Muscle of arm (tissue), 14 donors: ENCODE data around the gene OR4X1. TPM values are rescaled to one million over a fixed set of nuclear protein-coding genes. Genes with fewer than 3 reads are reported as not detected.
"Not testable (repeated sequence)": the region's sequence is repeated elsewhere in the genome, so short reads cannot be mapped to it uniquely, and the experiment has no call there.

Experiments used
- DNase-seq: peaks from one replicate; pipeline ENCODE4 v3.0.0-alpha.2; 2013
- long read RNA-seq, 11 donors: transcript quantifications; one replicate each; lab custom pipeline, GENCODE V29; 2026
- polyA plus RNA-seq, 12 donors: library from polyadenylated mRNA; unstranded; fragments of 120-200 nt; gene quantifications; one replicate each; pipeline ENCODE4 v1.2.1, GENCODE V29; 2013; ENCODE audit not compliant: insufficient read length in 12 of 12

OR4X1 gene, protein sequence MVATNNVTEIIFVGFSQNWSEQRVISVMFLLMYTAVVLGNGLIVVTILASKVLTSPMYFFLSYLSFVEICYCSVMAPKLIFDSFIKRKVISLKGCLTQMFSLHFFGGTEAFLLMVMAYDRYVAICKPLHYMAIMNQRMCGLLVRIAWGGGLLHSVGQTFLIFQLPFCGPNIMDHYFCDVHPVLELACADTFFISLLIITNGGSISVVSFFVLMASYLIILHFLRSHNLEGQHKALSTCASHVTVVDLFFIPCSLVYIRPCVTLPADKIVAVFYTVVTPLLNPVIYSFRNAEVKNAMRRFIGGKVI
- polyA plus RNA-seq: not detected
- long read RNA-seq, donor 1: 0 reads
- long read RNA-seq, donor 2: 0 reads
- long read RNA-seq, donor 3: 0 reads
- long read RNA-seq, donor 4: 0 reads
- long read RNA-seq, donor 5: 0 reads
- long read RNA-seq, donor 6: 0 reads
- long read RNA-seq, donor 7: 0 reads
- long read RNA-seq, donor 8: 0 reads
- long read RNA-seq, donor 9: 0 reads
- long read RNA-seq, donor 10: 0 reads
- long read RNA-seq, donor 11: 0 reads

DNA sequence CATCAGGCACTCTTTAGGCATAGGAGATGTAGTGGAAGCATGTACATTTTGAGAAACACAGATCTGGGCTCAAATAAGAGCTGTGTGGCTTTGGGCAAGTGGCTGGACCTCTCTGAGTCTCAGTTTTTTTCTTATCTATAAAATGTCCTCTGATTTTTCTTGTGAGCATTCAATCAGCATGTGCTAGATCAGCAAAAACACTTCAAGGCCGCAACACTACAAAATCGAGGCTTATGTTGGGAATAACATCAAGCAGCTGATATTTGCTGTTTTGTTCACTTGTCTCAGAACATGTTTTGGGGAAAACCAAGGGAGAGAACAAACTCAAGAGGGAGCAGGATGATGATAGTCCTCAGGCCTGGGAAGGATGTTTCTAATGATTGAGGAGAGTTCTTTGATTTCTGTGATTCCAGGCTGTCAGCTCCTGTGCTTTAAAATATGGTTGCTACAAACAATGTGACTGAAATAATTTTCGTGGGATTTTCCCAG is at the start of gene OR4X1:
Gene OR4X1, plus strand, starts transcription at position 439 of the 489 bp plus-strand sequence. Its CDS starts 0 bp downstream, at position 439.
- DNase-seq: no peak

DNA sequence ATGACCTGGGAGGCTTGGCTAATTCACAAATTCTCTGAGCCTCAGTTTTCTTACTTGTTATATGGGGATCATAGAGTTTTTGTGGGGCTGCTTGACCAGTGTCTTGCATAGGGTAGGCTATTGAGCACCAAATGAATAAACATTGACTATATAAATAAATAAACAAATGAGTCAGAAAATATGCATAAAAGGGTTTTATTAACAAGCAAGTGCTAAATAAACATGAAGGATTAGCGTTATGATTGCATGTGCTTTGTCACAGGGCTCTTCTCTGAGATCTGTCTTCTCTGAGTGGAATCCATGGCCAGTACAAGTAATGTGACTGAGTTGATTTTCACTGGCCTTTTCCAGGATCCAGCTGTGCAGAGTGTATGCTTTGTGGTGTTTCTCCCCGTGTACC is 47.2 kb upstream of the OR4X1 start, which contains the start of gene OR4B1:
Gene OR4B1, plus strand, starts transcription at position 301 of the 400 bp plus-strand sequence. Its CDS starts 0 bp downstream, at position 301.
- DNase-seq: no peak

DNA sequence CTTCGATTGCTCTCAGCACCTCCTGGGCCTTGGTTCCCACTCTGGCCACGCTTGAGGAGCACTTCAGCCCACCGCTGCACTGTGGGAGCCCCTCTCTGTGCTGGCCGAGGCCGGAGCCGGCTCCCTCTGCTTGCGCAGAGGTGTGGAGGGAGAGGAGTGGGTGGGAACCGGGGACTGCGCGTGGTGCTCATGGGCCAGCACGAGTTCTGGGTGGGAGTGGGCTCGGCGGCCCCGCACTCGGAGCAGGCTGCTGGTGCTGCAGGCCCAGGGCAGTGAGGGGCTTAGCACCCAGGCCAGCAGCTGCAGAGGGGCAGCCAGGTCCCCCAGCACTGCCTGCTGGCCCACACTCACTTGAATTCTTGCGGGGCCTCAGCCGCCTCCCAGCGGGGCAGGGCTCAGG is 34.9 kb upstream of the OR4X1 start:
- DNase-seq: no peak

DNA sequence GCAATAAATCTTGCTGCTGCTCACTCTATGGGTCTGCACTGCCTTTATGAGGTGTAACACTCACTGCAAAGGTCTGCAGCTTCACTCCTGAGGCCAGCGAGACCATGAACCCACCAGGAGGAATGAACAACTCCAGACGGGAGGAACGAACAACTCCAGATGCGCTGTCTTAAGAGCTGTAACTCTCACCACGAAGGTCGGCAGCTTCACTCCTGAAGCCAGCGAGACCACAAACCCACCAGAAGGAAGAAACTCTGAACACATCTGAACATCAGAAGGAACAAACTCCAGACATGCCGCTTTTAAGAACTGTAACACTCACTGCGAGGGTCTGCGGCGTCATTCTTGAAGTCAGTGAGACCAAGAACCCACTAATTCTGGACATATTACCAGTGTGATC is 33.6 kb upstream of the OR4X1 start:
- not testable (repeated sequence) for DNase-seq

DNA sequence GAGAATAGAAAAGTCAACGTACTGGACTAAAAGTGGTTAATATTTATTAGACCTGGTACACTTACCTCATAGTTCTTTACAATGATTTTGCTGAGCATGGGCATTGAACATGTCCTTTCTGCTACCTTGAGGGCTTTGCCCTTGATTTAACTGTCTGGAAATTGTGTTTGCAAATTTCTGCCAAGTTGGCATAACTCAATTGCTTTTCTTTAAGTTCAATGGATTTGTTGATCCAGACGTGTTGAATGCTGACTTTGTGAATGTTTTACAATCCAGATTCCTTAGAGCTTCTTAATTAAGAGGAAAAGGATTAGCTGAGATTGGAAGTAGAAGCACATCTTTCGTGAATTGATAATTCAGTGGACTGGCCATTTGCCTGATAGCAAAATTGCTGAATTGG is 25.9 kb upstream of the OR4X1 start:
- no peak for DNase-seq

DNA sequence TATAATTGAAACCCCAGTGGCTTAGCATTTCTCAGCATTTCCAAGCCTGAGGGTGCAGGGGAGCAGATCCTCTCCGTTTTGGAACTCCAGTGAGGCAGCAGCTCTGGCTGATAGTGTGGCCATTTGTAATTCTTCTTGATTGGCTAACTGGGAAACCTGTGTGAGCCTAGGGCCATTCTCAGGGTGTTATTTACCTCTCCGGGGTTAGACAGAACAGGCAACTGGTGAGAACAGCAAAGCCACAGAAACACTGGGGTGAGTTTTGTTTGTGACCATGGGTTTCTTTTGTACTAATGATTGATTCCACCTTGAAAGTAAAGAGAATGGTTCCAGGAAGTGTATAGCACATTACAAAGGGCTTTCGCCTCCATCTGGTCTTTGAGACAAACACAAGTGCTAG is 21.2 kb upstream of the OR4X1 start:
- DNase-seq: no peak

DNA sequence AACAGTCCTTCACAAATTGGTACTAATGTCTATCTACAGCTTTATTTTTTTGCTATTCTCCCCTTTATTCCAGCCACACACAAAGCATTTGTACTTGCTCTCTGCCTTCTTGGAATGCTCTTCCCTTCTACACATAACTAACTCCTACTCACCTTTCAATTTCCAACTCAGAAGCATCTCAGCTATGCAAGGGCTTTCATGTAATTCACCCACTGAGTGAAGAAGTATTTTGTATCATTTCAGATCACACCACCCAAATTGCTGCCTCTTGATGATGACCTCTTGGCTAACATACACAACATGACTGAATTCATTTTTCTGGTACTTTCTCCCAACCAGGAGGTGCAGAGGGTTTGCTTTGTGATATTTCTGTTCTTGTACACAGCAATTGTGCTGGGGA is 18.9 kb upstream of the OR4X1 start, which contains the start of gene OR4X2:
Gene OR4X2, plus strand, starts transcription at position 301 of the 400 bp plus-strand sequence. Its CDS starts 0 bp downstream, at position 301.
- no peak for DNase-seq

DNA sequence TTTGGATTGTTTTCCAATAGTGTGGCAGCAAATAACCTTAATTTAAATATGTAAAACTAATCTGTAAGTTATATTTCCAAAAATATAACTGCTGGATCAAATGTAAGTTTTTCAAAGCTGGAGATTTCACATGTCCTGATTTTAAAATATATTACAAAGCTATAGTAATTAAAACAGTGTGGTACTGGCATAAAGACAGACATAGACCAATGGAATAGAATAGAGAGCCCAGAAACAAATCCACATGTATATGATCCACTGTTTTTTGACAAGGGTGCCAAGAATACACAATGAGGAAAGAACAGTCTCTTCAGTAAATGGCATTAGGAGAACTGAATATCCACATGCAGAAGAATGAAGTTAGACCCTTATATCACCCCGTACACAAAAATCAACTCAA is 14.8 kb upstream of the OR4X1 start:
- no peak for DNase-seq

DNA sequence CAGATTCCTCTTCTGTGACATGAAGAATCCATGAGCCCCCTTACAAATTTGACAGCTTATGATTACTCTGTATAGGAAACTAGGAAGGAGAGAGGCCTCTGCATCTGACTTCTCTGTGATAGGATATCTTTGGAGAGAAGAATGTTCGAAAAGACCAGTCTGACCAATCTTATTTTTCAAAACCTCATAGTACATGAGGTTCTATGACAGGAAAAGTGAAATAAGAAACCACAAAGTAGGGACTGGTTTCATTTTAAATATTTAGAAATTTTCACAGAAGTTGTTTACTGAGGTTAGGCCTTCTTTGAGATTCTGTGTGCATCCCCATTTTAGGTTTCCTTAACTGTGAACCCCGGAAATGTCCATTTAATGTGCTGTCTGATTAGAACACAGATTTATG is 2.1 kb upstream of the OR4X1 start:
- no peak for DNase-seq

DNA sequence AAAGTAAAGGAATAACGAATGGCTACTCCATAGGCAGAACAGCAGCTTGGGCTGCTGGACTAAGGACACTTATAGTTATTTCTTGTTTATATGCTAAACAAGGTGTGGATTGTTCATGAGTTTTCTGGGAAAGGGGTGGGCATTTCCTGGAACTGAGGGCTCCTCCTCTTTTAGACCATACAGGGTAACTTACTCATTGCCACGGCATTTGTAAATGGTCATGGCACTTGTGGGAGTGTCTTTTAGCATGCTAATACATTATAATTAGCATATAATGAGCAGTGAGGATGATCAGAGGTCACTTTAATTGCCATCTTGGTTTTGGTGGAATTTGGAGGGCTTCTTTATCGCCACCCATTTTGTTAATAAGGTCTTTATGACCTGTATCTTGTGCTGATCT is 7.0 kb downstream of the OR4X1 start:
- DNase-seq: no peak

DNA sequence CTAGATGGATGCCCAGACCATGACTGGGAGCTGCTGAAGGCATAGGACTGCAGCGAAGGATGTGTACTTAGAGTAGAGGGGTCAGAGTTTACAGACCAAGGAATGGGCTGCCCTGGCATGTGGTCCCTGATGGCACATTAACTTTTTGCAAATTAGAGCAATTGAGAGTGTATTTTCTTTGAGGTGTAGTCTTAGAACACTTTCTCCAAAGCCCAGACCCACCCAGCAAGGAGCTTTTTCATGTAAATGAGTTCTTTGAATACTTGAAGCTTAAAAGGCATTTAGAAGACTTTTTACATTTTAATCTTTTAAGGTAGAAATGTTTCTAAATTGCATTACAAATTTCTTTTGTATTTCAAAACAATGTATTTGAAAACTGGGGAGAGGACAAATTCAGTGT is 8.9 kb downstream of the OR4X1 start:
- DNase-seq: no peak

DNA sequence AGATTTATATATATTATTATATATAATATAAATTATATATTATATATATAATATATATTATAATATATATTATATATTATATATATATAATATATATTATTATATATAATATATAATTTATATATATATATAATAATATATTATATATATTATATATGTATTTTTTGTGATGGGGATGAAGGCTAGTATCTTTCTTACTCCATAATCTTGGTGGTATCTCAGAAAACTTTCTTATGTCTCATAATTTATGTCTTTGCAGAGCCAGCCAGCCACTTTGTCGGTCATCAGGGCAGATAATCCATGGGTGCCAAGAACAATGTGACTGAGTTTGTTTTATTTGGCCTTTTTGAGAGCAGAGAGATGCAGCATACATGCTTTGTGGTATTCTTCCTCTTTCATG is 42.3 kb downstream of the OR4X1 start, which contains the start of gene OR4S1:
Gene OR4S1, plus strand, starts transcription at position 301 of the 400 bp plus-strand sequence. Its CDS starts 0 bp downstream, at position 301.
- DNase-seq: no peak

DNA sequence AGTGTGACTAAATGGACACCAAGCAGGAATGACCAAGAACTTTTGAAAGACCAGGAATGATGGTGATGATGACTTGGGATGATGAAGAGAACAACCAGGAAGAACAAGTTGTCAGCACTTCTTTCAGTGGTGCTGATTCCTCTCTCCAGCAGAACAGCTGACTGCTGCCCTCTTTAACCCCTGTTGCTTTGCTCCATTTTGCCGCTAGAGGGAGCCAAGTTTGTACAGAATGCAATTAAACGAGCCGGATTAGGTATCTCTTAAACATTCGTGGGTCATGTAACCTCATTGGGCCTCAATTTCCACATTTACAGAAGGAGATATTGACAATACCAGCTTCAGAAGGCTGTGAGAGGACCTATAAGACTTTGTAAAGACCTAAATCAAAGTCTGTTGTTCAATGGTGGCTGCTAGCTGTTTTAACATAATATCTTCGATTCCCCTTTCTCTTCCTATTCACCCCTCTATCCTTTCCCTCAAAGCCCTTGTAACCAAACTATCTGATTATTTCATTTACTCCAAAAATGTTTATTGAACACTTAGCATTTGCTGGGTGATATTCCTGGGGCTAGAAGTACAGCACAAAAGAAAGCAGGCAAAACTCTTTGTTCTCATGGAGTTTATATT is 44.2 kb downstream of the OR4X1 start:
- DNase-seq: peak; percentile 1

DNA sequence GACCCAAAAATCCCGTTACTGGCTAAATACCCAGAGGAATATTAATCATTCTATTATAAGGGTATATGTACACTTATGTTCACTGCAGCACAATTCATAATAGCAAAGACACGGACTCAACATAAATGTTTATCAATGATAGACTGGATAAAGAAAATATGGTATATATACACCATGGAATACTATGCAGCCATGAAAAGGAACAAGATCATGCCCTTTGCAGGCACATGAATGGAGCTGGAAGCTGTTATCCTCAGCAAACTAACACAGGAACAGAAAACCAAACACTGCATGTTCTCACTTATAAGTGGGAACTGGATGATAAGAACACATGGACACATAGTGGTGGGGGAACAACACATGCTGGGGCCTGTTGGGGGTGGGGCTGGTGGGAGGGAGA is 49.9 kb downstream of the OR4X1 start:
- DNase-seq: not testable (repeated sequence)

Other genes with a start within 250 kb of the OR4X1 start
- not detected for gene OR4B1, start 47.1 kb upstream of the OR4X1 start, polyA plus RNA-seq
- gene OR4X2, start 18.8 kb upstream of the OR4X1 start, polyA plus RNA-seq: not detected
- gene OR4S1, start 42.4 kb downstream of the OR4X1 start, polyA plus RNA-seq: not detected
- not detected for gene OR4C3, start 61.1 kb downstream of the OR4X1 start, polyA plus RNA-seq
- gene OR4C5, start 102.6 kb downstream of the OR4X1 start, polyA plus RNA-seq: not detected
- not detected for gene OR4A47, start 224.9 kb downstream of the OR4X1 start, polyA plus RNA-seq